Upper lobe of right lung (tissue), 1 donor: ENCODE data around the gene NMNAT2. TPM values are rescaled to one million over a fixed set of nuclear protein-coding genes. Genes with fewer than 3 reads are reported as not detected.

Source experiments
- ATAC-seq: fragments of 200-7000 bp; cut with Tn5 transposase; one replicate; pipeline ENCODE4 v1.9.1; 2020; ENCODE audit warnings: mild to moderate bottlenecking, moderate library complexity
- DNase-seq: peaks from one replicate; pipeline ENCODE4 v3.0.0-alpha.2; 2020
- H3K27ac ChIP-seq: fragments of 200-600 bp; one replicate; pipeline ENCODE4 v1.8.0; 2022
- H3K27me3 ChIP-seq: fragments of 200-600 bp; one replicate; pipeline ENCODE4 v1.8.0; 2022; ENCODE audit warnings: mild to moderate bottlenecking
- H3K36me3 ChIP-seq: fragments of 200-600 bp; one replicate; pipeline ENCODE4 v1.8.0; 2022
- H3K4me1 ChIP-seq: fragments of 200-600 bp; one replicate; pipeline ENCODE4 v1.8.0; 2022
- H3K4me3 ChIP-seq: fragments of 200-600 bp; one replicate; pipeline ENCODE4 v1.8.0; 2022; ENCODE audit warnings: mild to moderate bottlenecking
- H3K9me3 ChIP-seq: fragments of 200-600 bp; one replicate; pipeline ENCODE4 v1.8.0; 2022
- intact Hi-C: fragments of 100-400 bp; cut with DNase I; formaldehyde crosslinking; loops from one replicate; pipeline ENCODE4 v1.11.0; 2022
- total RNA-seq: library from RNA; stranded (reverse); fragmentation: NEBNext Ultra II Directional; extraction: Animal tissue kit (Norgen Biotek cat#: 25700); gene quantifications from one replicate; pipeline ENCODE4 v1.2.1, GENCODE V29; 2021
- TF ChIP-seq, protein P1 (sequence below): fragments of 200-600 bp; IDR thresholded peaks from one replicate; pipeline ENCODE4 v1.8.0; 2022; ENCODE audit warnings: antibody characterized with exemption
- donor health status: DM: no; HTN: yes; CAD: no; lungs with severe emphysema.

Gene NMNAT2
- total RNA-seq, 1 donor from 2014 or later = 0.38 TPM

DNA sequence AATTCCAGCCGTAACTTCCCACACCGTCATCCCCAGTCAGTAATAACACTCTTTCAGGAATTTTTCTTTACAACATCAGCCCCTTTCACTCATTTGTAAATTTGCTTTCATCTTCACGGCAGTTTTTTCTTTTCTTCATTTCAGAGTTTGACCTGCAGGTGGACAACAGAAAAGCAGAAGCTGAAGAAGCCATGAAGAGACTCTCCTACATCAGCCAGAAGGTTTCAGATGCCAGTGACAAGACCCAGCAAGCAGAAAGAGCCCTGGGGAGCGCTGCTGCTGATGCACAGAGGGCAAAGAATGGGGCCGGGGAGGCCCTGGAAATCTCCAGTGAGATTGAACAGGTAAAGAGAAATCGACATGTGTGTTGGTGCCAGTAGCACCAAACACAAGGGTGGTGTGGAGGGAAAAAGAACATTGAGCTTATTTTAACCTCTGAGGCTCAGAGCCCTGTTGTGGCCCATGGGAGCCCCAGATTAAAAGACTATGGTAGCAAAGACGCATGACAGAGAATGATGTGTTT lies 178.9 kb downstream of the NMNAT2 start:
- no peaks in the 10 kb centered on the region for H3K27me3 ChIP-seq
- TF ChIP-seq, protein P1, sequence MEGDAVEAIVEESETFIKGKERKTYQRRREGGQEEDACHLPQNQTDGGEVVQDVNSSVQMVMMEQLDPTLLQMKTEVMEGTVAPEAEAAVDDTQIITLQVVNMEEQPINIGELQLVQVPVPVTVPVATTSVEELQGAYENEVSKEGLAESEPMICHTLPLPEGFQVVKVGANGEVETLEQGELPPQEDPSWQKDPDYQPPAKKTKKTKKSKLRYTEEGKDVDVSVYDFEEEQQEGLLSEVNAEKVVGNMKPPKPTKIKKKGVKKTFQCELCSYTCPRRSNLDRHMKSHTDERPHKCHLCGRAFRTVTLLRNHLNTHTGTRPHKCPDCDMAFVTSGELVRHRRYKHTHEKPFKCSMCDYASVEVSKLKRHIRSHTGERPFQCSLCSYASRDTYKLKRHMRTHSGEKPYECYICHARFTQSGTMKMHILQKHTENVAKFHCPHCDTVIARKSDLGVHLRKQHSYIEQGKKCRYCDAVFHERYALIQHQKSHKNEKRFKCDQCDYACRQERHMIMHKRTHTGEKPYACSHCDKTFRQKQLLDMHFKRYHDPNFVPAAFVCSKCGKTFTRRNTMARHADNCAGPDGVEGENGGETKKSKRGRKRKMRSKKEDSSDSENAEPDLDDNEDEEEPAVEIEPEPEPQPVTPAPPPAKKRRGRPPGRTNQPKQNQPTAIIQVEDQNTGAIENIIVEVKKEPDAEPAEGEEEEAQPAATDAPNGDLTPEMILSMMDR = no peak
- ATAC-seq (no peak), DNase-seq (no peak)
- intact Hi-C loops = no loop called here
- H3K36me3 ChIP-seq = no peaks in the 10 kb centered on the region
- no peak overlapping the region for H3K4me3 ChIP-seq
- H3K27ac ChIP-seq = peak overlapping the region; percentile 42
- peaks cover 31% of the 10 kb centered on the region for H3K4me1 ChIP-seq
- no peaks in the 10 kb centered on the region for H3K9me3 ChIP-seq

DNA sequence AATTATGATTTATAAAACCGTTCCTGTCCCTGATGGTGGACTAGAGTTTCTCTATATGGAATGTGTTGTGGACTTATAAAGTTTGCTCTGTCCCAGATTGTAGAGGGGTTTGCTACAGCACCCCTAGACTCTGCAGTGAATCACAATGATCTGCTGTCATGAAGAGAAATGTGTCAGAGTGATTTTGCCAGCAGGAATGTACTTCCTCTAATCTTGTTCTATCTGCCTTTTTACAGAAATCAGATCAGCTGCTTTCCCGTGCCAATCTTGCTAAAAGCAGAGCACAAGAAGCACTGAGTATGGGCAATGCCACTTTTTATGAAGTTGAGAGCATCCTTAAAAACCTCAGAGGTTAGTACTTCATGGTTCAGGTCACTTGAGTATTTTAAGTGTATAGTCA lies 180.1 kb downstream of the NMNAT2 start:
- Histone ChIP-seq H3K36me3 (no peaks in the 10 kb centered on the region), H3K27ac (peak overlapping the region; percentile 44), H3K4me1 (peaks cover 25% of the 10 kb centered on the region), H3K27me3 (no peaks in the 10 kb centered on the region), H3K9me3 (no peaks in the 10 kb centered on the region), H3K4me3 (no peak overlapping the region)
- intact Hi-C loops = no loop called here
- no peak for DNase-seq
- ATAC-seq = no peak
- TF ChIP-seq, protein P1 = no peak

DNA sequence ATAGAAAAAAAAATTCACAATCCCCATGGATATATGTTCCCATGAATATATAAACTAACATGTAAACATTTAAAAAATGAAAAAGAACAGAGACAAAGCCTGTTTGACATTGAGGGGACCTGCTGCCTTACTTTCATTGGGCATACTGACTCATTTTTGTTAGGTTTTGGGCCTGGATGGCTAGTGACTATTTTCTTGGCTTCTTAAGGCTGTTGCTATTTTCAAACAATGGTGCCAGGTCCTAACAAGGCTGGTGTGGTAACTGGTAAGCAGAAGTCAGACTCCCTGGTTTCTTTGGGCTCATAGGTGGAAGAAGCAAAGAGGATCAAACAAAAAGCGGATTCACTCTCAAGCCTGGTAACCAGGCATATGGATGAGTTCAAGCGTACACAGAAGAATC lies 181.1 kb downstream of the NMNAT2 start:
- no peaks in the 10 kb centered on the region for H3K9me3 ChIP-seq
- no peaks in the 10 kb centered on the region for H3K27me3 ChIP-seq
- TF ChIP-seq, protein P1 = no peak
- H3K27ac ChIP-seq = no peak overlapping the region
- H3K4me1 ChIP-seq = peaks cover 22% of the 10 kb centered on the region
- no peak overlapping the region for H3K4me3 ChIP-seq
- no peak for ATAC-seq
- intact Hi-C loops = no loop called here
- H3K36me3 ChIP-seq = no peaks in the 10 kb centered on the region
- no peak for DNase-seq

DNA sequence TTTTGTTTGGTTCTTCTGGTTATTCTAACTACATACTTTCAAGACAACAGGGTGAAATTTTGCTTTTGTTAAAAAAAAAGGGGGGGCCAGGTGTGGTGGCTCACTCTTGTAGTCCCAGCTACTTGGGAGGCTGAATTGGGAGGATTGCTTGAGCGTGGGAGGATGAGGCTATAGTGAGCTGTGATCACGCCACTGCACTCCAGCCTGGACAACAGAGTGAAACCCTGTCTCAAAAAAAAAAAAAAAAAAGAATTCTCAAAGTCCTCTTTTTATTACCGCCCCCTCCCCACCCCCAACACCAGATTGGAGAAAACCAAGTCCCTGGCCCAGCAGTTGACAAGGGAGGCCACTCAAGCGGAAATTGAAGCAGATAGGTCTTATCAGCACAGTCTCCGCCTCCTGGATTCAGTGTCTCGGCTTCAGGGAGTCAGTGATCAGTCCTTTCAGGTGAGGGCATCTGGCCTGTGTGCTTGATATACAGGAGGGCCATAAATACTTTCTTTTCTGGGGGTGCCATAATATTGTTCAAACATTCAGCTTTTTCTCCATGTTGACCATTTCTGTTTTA lies 181.9 kb downstream of the NMNAT2 start:
- Histone ChIP-seq H3K9me3 (no peaks in the 10 kb centered on the region), H3K36me3 (no peaks in the 10 kb centered on the region), H3K4me1 (peaks cover 22% of the 10 kb centered on the region), H3K27me3 (no peaks in the 10 kb centered on the region), H3K27ac (no peak overlapping the region), H3K4me3 (no peak overlapping the region)
- DNase-seq = no peak
- intact Hi-C loops = no loop called here
- TF ChIP-seq, protein P1 = no peak
- no peak for ATAC-seq

DNA sequence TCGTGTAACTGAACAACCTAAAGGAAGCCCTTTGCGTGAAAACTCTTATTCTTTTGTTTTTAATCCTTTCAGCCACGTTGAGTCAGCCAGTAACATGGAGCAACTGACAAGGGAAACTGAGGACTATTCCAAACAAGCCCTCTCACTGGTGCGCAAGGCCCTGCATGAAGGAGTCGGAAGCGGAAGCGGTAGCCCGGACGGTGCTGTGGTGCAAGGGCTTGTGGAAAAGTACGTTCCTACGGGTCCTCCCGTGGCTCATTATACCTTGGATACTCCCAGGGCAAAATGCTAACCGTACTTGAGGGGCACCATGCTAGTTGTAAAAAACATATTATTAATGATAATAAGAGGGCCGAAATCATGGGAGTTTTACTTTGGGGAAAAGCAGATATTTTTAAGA lies 182.7 kb downstream of the NMNAT2 start:
- intact Hi-C loops = no loop called here
- no peak for DNase-seq
- H3K36me3 ChIP-seq = no peaks in the 10 kb centered on the region

More for the DNA sequence above, 182.7 kb downstream of the NMNAT2 start:
- Histone ChIP-seq H3K27ac (peak overlapping the region; percentile 74), H3K4me3 (no peak overlapping the region), H3K9me3 (no peaks in the 10 kb centered on the region), H3K27me3 (no peaks in the 10 kb centered on the region), H3K4me1 (peaks cover 22% of the 10 kb centered on the region)
- ATAC-seq = no peak
- TF ChIP-seq, protein P1 = no peak
